Breast epithelium (tissue), 3 donors: ENCODE data around the gene SEMA3G.

Source experiments
- POLR2A ChIP-seq: fragments of 450-650 bp; IDR thresholded peaks from one replicate; pipeline ENCODE4 v1.6.1; 2016; ENCODE audit warnings: antibody characterized with exemption, mild to moderate bottlenecking, moderate library complexity
- TF ChIP-seq, protein P1 (sequence below), 3 donors: fragments of 450-650 bp; IDR thresholded peaks; one replicate each; pipeline ENCODE4 v1.5.1; 2016 to 2017; ENCODE audit warnings: antibody characterized with exemption in 3 of 3, mild to moderate bottlenecking in 3 of 3, moderate library complexity in 3 of 3

DNA sequence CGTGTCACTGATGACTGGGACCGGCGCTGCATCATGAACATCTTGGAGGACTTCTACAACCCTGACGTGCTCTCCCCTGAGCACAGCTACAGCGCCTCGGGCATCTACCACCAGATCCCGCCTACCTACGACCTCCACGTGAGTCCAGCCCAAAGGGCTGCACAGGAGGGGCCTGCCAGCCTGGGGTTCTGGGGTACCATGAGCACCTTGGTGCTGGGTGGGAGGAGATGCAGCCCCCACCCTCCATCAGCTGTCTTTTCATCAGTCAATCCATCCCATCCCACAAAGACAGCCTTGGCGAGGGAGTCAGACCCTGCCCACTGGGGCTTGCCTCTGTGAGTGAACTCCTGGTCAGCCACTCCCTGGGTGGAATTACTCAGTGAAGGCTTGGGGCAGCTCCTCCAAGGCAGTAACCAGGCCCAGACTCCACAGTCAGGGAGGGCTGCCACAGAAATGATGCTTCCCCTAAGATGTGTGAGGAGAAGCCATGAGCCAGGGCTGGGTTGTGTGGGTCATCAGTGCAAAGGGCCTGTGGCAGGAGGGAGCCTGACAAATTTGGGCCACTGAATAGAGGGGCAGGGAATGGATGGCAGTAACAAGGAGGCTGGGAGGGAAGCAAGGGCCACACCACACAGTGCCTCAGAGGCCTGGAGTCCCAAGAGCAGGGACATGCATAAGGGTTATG lies 47.9 kb downstream of the SEMA3G start:
- TF ChIP-seq, protein P1, sequence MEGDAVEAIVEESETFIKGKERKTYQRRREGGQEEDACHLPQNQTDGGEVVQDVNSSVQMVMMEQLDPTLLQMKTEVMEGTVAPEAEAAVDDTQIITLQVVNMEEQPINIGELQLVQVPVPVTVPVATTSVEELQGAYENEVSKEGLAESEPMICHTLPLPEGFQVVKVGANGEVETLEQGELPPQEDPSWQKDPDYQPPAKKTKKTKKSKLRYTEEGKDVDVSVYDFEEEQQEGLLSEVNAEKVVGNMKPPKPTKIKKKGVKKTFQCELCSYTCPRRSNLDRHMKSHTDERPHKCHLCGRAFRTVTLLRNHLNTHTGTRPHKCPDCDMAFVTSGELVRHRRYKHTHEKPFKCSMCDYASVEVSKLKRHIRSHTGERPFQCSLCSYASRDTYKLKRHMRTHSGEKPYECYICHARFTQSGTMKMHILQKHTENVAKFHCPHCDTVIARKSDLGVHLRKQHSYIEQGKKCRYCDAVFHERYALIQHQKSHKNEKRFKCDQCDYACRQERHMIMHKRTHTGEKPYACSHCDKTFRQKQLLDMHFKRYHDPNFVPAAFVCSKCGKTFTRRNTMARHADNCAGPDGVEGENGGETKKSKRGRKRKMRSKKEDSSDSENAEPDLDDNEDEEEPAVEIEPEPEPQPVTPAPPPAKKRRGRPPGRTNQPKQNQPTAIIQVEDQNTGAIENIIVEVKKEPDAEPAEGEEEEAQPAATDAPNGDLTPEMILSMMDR (IDR thresholded peaks at IDR 0.05) = no peak
- TF ChIP-seq POLR2A = no peak
